ENCODE data around the gene SMG1.
"Not testable (repeated sequence)": the region's sequence is repeated elsewhere in the genome, so short reads cannot be mapped to it uniquely, and the experiment has no call there.

SMG1 gene

DNA sequence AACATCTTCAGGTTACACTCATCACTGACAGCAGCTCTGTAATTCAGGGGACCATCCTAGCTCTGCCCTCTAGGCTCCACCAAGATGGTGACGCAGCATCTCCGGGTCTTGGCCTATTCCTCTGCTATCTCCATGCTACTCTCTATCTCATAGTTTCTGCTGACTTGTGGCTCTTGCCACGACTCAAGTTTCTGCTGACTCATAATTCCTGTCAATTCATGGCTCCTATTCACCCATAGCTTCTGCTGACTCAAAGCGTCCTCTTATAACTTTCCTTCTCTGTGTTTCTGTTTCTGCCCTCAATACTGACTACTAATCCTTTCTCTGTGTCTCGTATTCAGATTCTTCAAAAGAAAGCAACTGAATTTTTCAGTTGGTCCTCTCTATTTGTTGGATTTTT, 163.5 kb downstream of the SMG1 start:
- not testable (repeated sequence) for DNase-seq (ENCODE audit: low read depth in 2 of 2)

DNA sequence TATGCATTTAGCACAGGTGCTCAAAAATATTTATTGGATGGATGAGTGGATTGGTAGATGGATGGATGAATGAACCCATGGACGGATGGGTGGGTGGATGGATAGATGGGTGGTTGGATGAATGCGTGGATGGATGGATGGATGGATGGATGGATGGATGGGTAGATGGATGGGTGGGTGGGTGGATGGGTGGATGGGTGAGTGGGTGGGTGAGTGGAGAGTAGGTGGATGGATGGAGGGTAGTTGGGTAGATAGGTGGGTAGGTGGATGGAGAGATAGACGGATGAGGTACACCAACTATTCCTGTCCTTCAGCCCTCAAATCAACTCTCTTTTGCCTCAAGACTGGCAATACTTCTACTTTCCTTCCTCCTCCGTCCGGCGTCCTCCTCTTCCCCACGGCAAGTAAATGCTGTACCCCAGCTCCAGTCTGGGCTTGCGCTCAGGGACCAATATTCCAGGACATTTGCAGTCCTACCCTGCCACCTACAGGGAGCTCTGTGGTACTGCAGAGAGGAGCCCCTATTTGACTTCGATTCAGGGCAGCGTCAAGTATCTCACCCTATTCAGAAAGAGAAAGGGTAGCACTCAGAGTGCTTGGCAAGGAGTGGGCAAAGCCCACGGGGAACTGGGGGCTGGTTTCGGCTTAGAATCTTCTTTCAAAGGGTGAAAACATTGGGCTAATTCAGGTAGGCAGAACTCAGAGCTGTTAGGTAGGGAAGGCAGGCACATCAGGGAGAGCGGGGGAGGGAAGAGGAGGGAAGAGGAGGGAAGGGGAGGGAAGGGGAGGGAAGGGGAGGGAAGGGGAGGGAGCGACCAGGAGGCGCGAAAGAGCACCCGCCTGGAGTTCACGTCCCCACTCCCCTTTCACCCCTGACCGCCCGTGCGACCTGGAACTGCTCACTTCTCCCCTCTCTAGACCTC, 166.3 kb downstream of the SMG1 start:
- DNase-seq (ENCODE audit: low read depth in 2 of 2) = peak in 1 of 2 donors; percentile 9

DNA sequence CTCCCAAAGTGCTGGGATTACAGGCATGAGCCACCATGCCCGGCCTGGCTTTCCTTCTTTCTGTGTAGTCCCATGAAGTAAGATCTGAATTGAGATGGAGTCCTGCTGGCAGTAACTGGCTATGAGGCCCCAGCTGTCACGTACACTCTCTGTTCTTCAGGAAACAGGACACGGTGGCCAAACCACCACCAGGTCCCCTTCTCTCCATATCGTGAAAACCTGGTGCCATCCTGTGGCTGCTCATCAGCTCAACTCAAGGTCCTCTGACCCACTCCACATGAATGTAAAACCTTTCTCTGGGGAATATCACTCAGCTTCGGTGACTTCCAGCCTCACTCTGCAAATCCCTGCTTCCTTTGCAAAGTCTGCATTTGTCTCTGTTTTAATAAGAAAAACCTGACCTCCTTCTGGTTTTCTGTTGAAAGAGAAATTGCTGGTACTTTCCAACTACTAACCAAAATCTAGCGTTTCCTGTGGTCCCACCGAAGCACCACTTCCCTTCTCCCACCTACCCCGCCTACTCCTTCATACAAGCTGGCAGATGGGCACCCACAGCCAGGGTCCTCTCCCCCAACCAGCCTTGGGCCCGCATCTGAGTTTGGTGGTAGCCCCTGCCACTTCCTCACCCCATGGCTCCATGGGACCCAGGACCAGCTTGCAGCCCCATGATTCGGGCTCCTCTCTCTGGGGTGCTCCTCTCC, 168.1 kb downstream of the SMG1 start:
- DNase-seq (ENCODE audit: low read depth in 2 of 2) = not testable (repeated sequence)

DNA sequence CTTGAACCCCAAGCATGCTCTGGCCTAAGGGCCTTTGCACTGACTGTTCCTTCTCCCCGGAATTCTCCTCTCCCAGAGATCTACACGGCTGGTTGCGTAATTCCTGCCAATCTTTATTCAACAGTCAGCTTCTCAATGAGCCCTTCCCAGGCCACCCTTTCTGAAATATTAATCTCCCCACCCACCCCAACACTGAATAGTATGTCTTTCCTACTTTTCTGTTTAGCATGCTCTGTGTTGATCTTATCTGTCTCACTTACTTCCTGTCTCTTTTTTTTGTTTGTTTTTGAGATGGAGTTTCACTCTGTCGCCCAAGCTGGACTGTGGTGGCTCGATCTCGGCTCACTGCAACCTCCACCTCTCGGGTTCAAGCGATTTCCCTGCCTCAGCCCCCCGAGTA, 169.6 kb downstream of the SMG1 start:
- not testable (repeated sequence) for DNase-seq (ENCODE audit: low read depth in 2 of 2)
